SJCRH30 (cell line): ENCODE results near the gene SUPT5H. TPM values are rescaled to one million over a fixed set of nuclear protein-coding genes. Genes with fewer than 3 reads are reported as not detected.

Experiments
- DNase-seq, 2 experiments: peaks; one replicate each; pipeline ENCODE4 v3.0.0-alpha.2; 2015 to 2020
- H3K27ac ChIP-seq: fragments of 250-450 bp; sonication (Bioruptor Pico); 2 replicates; pipeline ENCODE4 v1.5.1; 2020; ENCODE audit warnings: mild to moderate bottlenecking, moderate library complexity
- H3K27me3 ChIP-seq: fragments of 250-450 bp; sonication (Bioruptor Pico); 2 replicates; pipeline ENCODE4 v1.5.1; 2020; ENCODE audit warnings: mild to moderate bottlenecking, moderate library complexity
- H3K36me3 ChIP-seq: fragments of 250-450 bp; sonication (Bioruptor Pico); 2 replicates; pipeline ENCODE4 v1.5.1; 2020; ENCODE audit warnings: mild to moderate bottlenecking, moderate library complexity
- H3K4me1 ChIP-seq: fragments of 250-450 bp; sonication (Bioruptor Pico); 2 replicates; pipeline ENCODE4 v1.5.1; 2020; ENCODE audit warnings: mild to moderate bottlenecking, moderate library complexity
- H3K4me3 ChIP-seq: fragments of 250-450 bp; sonication (Bioruptor Pico); 2 replicates; pipeline ENCODE4 v1.5.1; 2020; ENCODE audit warnings: mild to moderate bottlenecking, moderate library complexity
- H3K9me3 ChIP-seq: fragments of 250-450 bp; sonication (Bioruptor Pico); replicated peaks from 2 replicates; pipeline ENCODE4 v1.5.1; 2020; ENCODE audit warnings: mild to moderate bottlenecking, moderate library complexity
- total RNA-seq: library from RNA; depleted of rRNA; stranded (reverse); fragments of >200 nt; shearing (Covaris generic); gene quantifications from 2 replicates; pipeline ENCODE4 v1.2.3, GENCODE V29; 2014

The SUPT5H gene
- total RNA-seq, 1 experiment from 2014 or later, result 106 TPM

- peaks cover 7% of the 10 kb centered on the region; the same call in 1 of the 2 replicates for H3K4me1 ChIP-seq
- peak overlapping the region; percentile 7; the same call in 1 of the 2 replicates for H3K4me3 ChIP-seq
- peak; percentile 74 to 79 for DNase-seq
- peaks cover 29% of the 10 kb centered on the region for H3K36me3 ChIP-seq
- no peak overlapping the region; the same call in 1 of the 2 replicates for H3K27ac ChIP-seq
- H3K27me3 ChIP-seq, result no peaks in the 10 kb centered on the region
- no peaks in the 10 kb centered on the region for H3K9me3 ChIP-seq
Observed at GRCh38 chr19:39428283-39429112, 16.9 kb upstream of the SUPT5H start.

DNA sequence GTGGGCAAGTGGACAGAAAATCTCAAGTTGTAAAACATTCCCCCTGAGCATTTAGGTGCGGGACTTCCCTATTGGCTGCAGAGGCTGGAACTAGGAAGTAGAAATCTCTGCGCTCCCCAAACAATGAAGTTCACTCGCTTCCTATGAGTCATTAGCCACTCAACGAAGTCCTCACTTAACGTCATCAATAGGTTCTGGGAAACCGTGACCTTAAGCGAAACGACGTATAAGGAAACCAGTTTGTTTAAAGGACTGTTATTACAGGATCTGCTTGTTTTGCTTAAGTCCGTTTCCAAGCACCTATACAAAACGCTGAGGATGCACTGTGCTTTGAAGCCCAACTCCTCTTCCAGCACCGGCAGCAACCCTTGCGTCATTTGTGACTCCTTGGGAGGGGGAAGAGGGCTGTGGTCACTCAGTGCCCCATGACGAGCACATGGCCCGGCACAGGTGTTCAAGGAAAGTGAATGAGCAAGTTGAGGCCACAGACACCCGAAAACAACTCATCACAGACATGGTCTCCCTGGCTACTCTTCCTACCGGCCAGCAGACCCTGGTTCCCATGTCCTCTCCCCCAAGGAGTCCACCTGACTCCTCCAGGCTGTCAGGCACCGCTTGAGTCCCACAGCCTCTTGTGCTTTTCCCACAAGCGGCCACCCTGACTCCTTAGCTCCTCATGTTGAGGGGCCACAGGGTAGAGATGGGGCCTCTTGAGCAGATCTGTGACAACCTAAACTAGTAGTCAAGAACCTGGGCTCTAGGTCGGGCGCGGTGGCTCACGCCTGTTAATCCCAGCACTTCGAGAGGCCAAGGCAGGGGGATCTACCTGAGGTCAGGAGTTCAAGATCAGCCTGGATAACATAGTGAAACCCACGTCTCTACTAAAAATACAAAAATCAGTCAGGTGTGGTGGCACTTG, 14.4 kb upstream of the SUPT5H start:
- H3K36me3 ChIP-seq, result peaks cover 39% of the 10 kb centered on the region
- H3K4me1 ChIP-seq, result peaks cover 7% of the 10 kb centered on the region; the same call in 1 of the 2 replicates
- H3K27ac ChIP-seq, result peak overlapping the region; percentile 3; the same call in 1 of the 2 replicates
- DNase-seq, result peak; percentile 30 to 51
- no peaks in the 10 kb centered on the region for H3K27me3 ChIP-seq
- H3K4me3 ChIP-seq, result no peak overlapping the region
- no peaks in the 10 kb centered on the region for H3K9me3 ChIP-seq

DNA sequence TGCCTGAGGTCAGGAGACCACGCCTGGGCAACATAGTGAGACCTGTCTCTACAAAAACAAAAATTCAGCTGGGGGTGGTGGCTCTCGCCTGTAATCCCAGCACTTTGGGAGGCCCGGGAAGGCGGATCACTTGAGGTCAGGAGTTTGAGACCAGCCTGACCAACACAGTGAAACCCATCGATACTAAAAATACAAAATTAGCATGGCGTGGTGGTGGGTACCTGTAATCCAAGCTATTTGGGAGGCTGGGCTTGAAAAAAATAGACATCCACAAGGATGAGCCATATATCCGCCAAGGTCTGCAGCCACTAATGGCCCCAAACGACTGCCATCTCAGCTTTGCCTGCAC, 12.7 kb upstream of the SUPT5H start:
- Histone ChIP-seq H3K27me3 (no peaks in the 10 kb centered on the region), H3K9me3 (no peaks in the 10 kb centered on the region), H3K36me3 (peaks cover 39% of the 10 kb centered on the region), H3K27ac (no peak overlapping the region), H3K4me1 (peaks cover 7% of the 10 kb centered on the region; the same call in 1 of the 2 replicates), H3K4me3 (no peak overlapping the region)
- DNase-seq, result no peak

DNA sequence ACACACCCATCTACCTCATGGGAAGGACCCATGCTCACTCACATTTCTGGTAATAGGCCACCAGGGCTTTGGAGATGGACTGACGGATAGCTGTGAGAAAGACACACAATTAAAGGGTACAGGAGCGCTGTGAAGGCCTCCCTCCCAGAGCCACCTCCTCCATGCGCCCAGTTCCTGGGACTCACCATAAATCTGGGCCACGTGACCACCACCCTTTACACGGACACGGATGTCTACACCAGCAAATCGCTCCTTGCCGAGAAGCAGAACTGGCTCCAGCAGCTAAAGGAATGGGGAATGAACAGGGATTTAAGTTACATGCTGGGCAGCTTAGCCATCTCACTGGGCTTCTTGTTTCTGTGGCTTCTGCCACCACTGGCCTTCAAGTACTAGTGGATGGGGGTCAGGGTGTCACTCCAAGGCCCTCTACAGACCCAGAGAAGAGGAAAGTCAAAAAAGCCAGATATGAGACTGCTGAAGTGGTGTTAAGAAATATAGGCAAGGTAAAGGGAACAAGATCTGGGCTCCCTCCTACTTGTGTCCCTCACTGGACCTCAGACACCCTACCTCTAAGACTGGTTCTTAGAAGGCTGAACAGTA, 11.8 kb upstream of the SUPT5H start:
- Histone ChIP-seq H3K4me3 (no peak overlapping the region), H3K36me3 (peaks cover 39% of the 10 kb centered on the region), H3K4me1 (peaks cover 4% of the 10 kb centered on the region; the same call in 1 of the 2 replicates), H3K27me3 (no peaks in the 10 kb centered on the region), H3K27ac (no peak overlapping the region), H3K9me3 (no peaks in the 10 kb centered on the region)
- no peak for DNase-seq

- peaks cover 39% of the 10 kb centered on the region for H3K36me3 ChIP-seq
- peak overlapping the region; percentile 85 for H3K4me3 ChIP-seq
- H3K4me1 ChIP-seq, result no peaks in the 10 kb centered on the region
- no peaks in the 10 kb centered on the region for H3K27me3 ChIP-seq
- H3K9me3 ChIP-seq, result no peaks in the 10 kb centered on the region
- H3K27ac ChIP-seq, result no peak overlapping the region; the same call in 1 of the 2 replicates
- DNase-seq, result no peak
Observed at GRCh38 chr19:39434123-39435076, 11.0 kb upstream of the SUPT5H start.

GRCh38 chr19:39435499-39436349, 9.7 kb upstream of the SUPT5H start, which contains the start of gene RPS16:
RPS16 (minus strand) TSS chr19:39435949; CDS start chr19:39435895, 54 bp downstream.
- Histone ChIP-seq H3K27me3 (no peaks in the 10 kb centered on the region), H3K36me3 (peaks cover 39% of the 10 kb centered on the region), H3K4me3 (peak within 1 kb of the TSS; percentile 85), H3K27ac (peak within 1 kb of the TSS; percentile 85), H3K4me1 (no peaks in the 10 kb centered on the region), H3K9me3 (no peaks in the 10 kb centered on the region)
- peak; percentile 100 for DNase-seq

DNA sequence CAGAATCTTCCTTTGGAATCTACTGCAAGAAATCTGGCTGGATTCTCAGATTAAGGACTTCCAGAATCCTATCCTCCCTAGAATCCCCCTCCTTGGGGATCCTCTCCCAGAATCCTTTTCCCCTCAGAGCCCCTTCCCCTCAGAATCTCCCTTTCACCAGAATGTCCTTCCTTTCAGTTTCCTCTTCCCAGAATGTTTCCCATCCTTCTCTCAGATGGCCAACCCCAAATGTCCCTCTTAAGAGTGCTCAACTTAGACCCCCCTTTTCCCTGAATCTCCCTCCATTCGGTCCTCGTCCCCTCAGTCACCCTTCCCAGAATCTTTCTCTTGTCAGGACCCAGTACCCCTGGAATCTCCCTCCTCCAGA, 9.0 kb upstream of the SUPT5H start:
- H3K36me3 ChIP-seq, result peaks cover 39% of the 10 kb centered on the region
- peak overlapping the region; percentile 85 for H3K4me3 ChIP-seq
- H3K27ac ChIP-seq, result peak overlapping the region; percentile 85; the same call in 1 of the 2 replicates
- H3K9me3 ChIP-seq, result no peaks in the 10 kb centered on the region
- H3K27me3 ChIP-seq, result no peaks in the 10 kb centered on the region
- H3K4me1 ChIP-seq, result no peaks in the 10 kb centered on the region
- no peak for DNase-seq

DNA sequence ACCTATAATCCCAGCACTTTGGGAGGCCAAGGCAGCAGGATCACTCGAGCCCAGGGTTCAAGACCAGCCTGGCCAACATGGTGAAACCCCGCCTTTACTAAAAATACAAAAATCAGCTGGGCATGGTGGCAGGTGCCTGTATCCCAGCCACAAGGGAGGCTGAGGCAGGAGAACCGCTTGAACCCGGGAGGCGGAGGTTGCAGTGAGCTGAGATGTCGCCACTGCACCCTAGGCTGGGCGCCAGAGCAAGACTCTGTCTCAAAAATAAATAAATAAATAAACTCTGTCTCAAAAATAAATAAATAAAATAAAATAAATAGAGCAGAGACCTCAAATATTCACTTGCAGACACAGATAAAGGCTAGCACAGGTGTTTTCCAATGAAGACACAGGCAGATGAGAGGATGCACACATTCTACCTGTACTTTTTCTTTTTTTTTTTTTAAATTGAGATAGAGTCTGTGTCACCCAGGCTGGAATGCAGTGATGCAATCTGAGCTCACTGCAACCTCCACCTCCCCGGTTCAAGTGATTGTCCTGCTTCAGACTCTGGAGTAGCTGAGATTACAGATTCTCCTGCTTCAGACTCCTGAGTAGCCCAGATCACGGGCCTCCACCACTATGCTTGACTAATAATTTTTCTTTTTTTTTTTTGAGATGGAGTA, 7.0 kb upstream of the SUPT5H start:
- H3K27me3 ChIP-seq, result no peaks in the 10 kb centered on the region
- H3K9me3 ChIP-seq, result no peaks in the 10 kb centered on the region
- H3K4me3 ChIP-seq, result no peak overlapping the region
- H3K4me1 ChIP-seq, result no peaks in the 10 kb centered on the region
- H3K27ac ChIP-seq, result no peak overlapping the region
- H3K36me3 ChIP-seq, result peaks cover 21% of the 10 kb centered on the region
- DNase-seq, result no peak

GRCh38 chr19:39444598-39445195, 685 bp upstream of the SUPT5H start:
- H3K9me3 ChIP-seq, result no peaks in the 10 kb centered on the region
- peaks cover 6% of the 10 kb centered on the region for H3K4me1 ChIP-seq
- no peaks in the 10 kb centered on the region; the same call in 1 of the 2 replicates for H3K36me3 ChIP-seq
- no peak for DNase-seq
- peak overlapping the region; percentile 65 for H3K27ac ChIP-seq
- H3K4me3 ChIP-seq, result peak overlapping the region; percentile 81
- no peaks in the 10 kb centered on the region for H3K27me3 ChIP-seq

- Histone ChIP-seq H3K27me3 (no peaks in the 10 kb centered on the region), H3K36me3 (peaks cover 5% of the 10 kb centered on the region), H3K4me3 (peak overlapping the region; percentile 81), H3K9me3 (no peaks in the 10 kb centered on the region), H3K27ac (no peak overlapping the region), H3K4me1 (peaks cover 6% of the 10 kb centered on the region)
- DNase-seq, result peak in 1 of 2 experiments; percentile 64
Observed at GRCh38 chr19:39446365-39447084, 1.1 kb downstream of the SUPT5H start.

- H3K27ac ChIP-seq, result no peak overlapping the region
- H3K4me3 ChIP-seq, result no peak overlapping the region
Observed at GRCh38 chr19:39448271-39448670, 2.9 kb downstream of the SUPT5H start.

More at GRCh38 chr19:39448271-39448670, 2.9 kb downstream of the SUPT5H start:
- no peak for DNase-seq
- peaks cover 6% of the 10 kb centered on the region for H3K4me1 ChIP-seq
- no peaks in the 10 kb centered on the region for H3K27me3 ChIP-seq
- H3K9me3 ChIP-seq, result no peaks in the 10 kb centered on the region
- peaks cover 11% of the 10 kb centered on the region for H3K36me3 ChIP-seq
